Upper lobe of left lung (tissue), 4 donors: ENCODE measurements around the gene PLXNA4.

Experiments
- EP300 ChIP-seq, 4 donors: sonication (generic); formaldehyde crosslinking; IDR thresholded peaks; one replicate each; pipeline ENCODE4 v1.5.1; 2017; ENCODE audit warnings: antibody characterized with exemption in 4 of 4, control low read depth in 2 of 4
- POLR2A ChIP-seq, 4 donors: fragments of 450-650 bp; IDR thresholded peaks; one replicate each; pipeline ENCODE4 v1.5.1; 2016 to 2017; ENCODE audit warnings: antibody characterized with exemption in 4 of 4, mild to moderate bottlenecking in 2 of 4
- POLR2AphosphoS5 ChIP-seq, 2 donors: sonication (generic); formaldehyde crosslinking; IDR thresholded peaks; one replicate each; pipeline ENCODE4 v1.5.1; 2017; ENCODE audit warnings: antibody characterized with exemption in 2 of 2
- TF ChIP-seq, protein P1 (sequence below), 6 experiments: fragments of 450-650 bp in 4 of 6; fragments of 200-600 bp in 2 of 6; sonication (generic) in 2 of 6; IDR thresholded peaks; one replicate each; pipeline ENCODE4 v1.5.1; 2016 to 2019; ENCODE audit warnings: antibody characterized with exemption in 6 of 6

- TF ChIP-seq EP300 (IDR thresholded peaks at IDR 0.05) (no peak), POLR2AphosphoS5 (IDR thresholded peaks at IDR 0.05) (no peak), POLR2A (IDR thresholded peaks at IDR 0.05) (no peak)
- TF ChIP-seq, protein P1, sequence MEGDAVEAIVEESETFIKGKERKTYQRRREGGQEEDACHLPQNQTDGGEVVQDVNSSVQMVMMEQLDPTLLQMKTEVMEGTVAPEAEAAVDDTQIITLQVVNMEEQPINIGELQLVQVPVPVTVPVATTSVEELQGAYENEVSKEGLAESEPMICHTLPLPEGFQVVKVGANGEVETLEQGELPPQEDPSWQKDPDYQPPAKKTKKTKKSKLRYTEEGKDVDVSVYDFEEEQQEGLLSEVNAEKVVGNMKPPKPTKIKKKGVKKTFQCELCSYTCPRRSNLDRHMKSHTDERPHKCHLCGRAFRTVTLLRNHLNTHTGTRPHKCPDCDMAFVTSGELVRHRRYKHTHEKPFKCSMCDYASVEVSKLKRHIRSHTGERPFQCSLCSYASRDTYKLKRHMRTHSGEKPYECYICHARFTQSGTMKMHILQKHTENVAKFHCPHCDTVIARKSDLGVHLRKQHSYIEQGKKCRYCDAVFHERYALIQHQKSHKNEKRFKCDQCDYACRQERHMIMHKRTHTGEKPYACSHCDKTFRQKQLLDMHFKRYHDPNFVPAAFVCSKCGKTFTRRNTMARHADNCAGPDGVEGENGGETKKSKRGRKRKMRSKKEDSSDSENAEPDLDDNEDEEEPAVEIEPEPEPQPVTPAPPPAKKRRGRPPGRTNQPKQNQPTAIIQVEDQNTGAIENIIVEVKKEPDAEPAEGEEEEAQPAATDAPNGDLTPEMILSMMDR (IDR thresholded peaks at IDR 0.05) = no peak
Measured at GRCh38 chr7:132083537-132084123, 492.6 kb downstream of the PLXNA4 start.
